Measurements from ENCODE around the gene CABP1. TPM values are rescaled to one million over a fixed set of nuclear protein-coding genes. Genes with fewer than 3 reads are reported as not detected.
"Not testable (repeated sequence)": the region's sequence is repeated elsewhere in the genome, so short reads cannot be mapped to it uniquely, and the experiment has no call there.

The CABP1 gene
- not detected in 2 replicates for total RNA-seq (2014; rRNA removed; shearing (Covaris generic))

DNA sequence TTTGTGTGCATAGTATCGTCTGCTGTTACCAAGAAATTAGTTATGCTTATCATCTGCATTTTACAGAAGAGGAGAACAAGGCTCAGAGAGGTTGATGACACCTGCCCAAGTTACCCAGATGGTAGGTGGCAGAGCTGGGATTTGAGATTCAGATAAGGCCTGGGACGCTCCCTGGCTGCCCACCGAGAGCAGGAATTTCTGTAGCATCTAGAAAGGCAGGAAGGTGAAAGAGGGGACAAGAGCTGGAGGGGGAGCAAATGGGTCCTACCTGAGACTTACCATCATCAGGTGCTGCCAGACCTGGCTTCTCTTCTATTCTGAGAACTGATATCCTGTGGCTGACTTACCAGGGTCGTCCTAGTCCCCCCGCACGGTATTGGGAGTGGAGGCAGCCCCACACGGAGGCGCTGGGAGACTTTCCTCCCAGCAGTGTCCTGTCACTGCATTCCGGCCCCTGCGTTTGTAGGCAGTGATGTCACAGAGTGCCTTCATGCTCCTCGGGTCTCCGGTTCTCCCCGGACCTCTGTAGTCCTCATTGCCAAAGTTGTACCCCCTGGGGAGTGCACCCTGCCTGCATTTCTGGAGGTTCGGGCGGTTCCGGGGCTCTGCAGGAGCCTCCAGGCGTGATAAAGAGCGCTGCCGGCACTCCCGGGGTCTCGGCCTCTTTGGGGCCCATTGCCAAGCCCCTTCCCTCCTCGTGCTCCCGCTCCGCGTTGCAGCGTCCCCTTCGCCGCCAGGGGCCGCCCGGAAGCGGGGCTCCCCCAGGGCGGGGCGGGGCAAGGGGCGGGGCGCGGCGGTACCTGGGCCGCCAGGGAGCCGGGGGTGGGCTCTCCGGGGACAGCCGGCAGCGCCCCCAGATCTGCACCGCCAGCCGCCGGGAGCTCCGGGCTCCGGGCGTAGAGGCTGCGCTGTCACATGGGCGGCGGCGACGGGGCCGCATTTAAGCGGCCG is at the start of gene CABP1:
Gene CABP1, plus strand, starts transcription at position 856 of the 951 bp plus-strand sequence. Its CDS starts 60 bp downstream, at position 916.
- no peak within 1 kb of the TSS for H3K27ac ChIP-seq
- DNase-seq (ENCODE audit: low read depth in 1 of 2, low spot score in 2 of 2), result no peak
- peaks cover 16% of the 10 kb centered on the region for H3K4me1 ChIP-seq (replicated peaks)
- no peaks in the 10 kb centered on the region for H3K9me3 ChIP-seq (replicated peaks)
- no peaks in the 10 kb centered on the region for H3K36me3 ChIP-seq
- peak within 1 kb of the TSS; percentile 28 for H3K4me3 ChIP-seq
- peaks cover 46% of the 10 kb centered on the region for H3K27me3 ChIP-seq (replicated peaks)

DNA sequence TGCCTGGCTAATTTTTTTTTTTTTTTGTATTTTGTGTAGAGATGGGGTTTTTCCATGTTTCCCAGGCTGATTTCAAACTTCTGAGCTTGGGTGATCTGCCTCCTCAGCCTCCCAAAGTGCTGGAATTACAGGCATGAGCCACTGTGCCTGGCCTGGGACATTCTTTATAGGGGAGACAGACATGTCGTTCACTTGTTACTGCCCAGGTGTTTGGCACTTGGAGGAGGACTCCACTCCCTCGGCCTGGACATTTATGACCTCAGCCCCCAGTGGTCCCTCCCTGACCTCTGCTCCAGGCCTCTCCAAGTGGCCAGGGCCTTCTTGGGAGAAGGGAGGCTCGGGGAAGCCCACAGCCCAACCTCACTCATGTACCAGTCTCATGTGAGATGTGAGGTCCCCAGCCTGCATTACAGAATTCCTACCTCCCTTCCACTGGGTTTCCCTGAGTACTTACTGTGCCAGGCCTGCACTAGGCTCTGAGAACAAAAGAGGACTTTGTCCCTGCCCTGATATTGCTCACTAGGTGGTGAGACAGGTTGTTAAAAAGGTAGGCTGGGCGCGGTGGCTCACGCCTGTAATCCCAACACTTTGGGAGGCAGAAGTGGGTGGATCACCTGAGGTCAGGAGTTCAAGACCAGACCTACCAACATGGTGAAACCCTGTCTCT is 49.6 kb upstream of the CABP1 start:
- Histone ChIP-seq H3K36me3 (no peaks in the 10 kb centered on the region), H3K27ac (no peak overlapping the region), H3K9me3 (replicated peaks) (no peaks in the 10 kb centered on the region), H3K27me3 (replicated peaks) (no peaks in the 10 kb centered on the region), H3K4me3 (no peak overlapping the region), H3K4me1 (replicated peaks) (no peaks in the 10 kb centered on the region)
- DNase-seq (ENCODE audit: low read depth in 1 of 2, low spot score in 2 of 2), result no peak

DNA sequence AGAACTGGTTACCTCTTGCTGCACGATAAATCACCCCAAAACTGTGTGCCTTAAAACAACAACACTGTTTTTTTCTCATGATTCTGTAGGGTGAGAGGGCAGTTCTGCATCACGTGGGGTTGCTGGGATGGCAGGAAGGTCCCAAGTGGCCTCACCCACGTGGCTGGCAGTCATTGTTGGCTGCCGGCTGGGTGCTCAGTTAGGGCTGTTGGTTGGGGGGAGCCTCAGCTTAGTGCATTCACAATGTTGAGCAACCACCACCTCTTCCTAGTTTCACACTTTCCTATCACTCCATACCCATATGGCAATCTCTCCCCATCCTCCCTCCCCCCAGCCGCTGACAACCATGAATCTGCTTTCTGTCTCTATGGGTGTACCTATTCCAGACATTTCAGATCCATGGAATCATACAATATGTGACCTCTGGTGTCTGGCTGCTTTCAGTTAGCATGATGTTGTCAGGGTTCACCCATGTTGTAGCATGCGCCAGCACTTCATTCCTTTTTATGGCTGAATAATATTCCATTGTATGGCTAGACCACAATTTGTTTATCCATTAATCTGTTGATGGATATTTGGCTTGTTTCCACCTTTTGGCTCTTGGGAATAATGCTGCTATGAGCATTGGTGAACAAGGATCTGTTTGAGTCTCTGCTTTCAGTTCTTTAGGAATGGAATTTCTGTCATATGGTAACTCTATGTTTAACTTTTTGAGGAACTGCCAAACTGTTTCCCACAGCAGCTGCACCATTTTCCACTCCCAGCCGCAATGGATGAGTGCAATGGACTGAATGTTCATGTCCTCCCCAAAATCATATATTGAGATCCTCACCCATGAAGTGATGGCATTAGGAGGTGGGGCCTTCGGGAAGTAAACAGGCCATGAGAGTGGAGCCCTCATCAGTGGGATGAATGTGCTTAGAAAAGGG is 48.0 kb upstream of the CABP1 start:
- Histone ChIP-seq H3K36me3 (no peaks in the 10 kb centered on the region), H3K27me3 (replicated peaks) (no peaks in the 10 kb centered on the region), H3K9me3 (replicated peaks) (no peaks in the 10 kb centered on the region), H3K4me3 (no peak overlapping the region), H3K27ac (no peak overlapping the region), H3K4me1 (replicated peaks) (no peaks in the 10 kb centered on the region)
- DNase-seq (ENCODE audit: low read depth in 1 of 2, low spot score in 2 of 2), result no peak

DNA sequence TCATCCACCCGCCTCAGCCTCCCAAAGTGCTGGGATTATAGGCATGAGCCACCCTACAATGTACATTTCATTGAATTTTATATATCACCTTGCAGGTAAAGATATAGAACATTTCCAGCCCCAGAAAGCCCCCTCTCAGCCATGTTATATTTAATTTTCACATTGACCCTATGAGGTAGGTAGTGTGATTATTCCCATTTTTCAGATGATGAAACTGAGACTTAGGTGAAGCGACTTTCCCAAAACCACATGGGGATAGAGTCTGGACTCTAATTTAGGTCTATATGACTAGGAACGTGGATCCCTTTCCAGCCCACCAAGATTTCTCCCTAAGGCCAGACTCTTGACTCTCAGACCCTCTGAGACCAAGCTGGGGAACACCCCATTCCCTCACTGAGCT is 43.5 kb upstream of the CABP1 start:
- Histone ChIP-seq H3K27ac (no peak overlapping the region), H3K9me3 (replicated peaks) (no peaks in the 10 kb centered on the region), H3K4me1 (replicated peaks) (peaks cover 7% of the 10 kb centered on the region), H3K4me3 (no peak overlapping the region), H3K36me3 (no peaks in the 10 kb centered on the region), H3K27me3 (replicated peaks) (no peaks in the 10 kb centered on the region)
- DNase-seq (ENCODE audit: low read depth in 1 of 2, low spot score in 2 of 2), result no peak

DNA sequence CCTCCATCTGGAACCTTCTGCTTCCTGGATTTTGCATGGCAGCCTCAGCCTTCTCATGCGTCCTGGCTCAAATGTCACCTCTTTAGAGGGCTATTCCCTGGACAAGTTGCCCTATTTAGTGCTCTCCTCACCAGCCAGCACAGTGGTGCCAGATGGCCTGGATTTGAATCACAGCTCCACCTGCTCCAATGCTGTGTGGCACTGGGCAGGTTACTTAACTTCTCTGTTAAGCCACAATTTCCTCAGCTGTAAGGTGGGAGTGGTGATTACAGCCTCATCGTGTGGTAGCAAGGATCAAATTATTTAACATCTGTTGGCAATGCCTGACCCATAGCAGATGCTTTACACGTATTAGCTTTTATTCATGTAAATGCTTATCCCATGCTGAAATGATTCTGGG is 42.6 kb upstream of the CABP1 start:
- Histone ChIP-seq H3K4me1 (replicated peaks) (peaks cover 7% of the 10 kb centered on the region), H3K36me3 (no peaks in the 10 kb centered on the region), H3K27me3 (replicated peaks) (no peaks in the 10 kb centered on the region), H3K9me3 (replicated peaks) (no peaks in the 10 kb centered on the region), H3K4me3 (no peak overlapping the region), H3K27ac (no peak overlapping the region)
- DNase-seq (ENCODE audit: low read depth in 1 of 2, low spot score in 2 of 2), result no peak

DNA sequence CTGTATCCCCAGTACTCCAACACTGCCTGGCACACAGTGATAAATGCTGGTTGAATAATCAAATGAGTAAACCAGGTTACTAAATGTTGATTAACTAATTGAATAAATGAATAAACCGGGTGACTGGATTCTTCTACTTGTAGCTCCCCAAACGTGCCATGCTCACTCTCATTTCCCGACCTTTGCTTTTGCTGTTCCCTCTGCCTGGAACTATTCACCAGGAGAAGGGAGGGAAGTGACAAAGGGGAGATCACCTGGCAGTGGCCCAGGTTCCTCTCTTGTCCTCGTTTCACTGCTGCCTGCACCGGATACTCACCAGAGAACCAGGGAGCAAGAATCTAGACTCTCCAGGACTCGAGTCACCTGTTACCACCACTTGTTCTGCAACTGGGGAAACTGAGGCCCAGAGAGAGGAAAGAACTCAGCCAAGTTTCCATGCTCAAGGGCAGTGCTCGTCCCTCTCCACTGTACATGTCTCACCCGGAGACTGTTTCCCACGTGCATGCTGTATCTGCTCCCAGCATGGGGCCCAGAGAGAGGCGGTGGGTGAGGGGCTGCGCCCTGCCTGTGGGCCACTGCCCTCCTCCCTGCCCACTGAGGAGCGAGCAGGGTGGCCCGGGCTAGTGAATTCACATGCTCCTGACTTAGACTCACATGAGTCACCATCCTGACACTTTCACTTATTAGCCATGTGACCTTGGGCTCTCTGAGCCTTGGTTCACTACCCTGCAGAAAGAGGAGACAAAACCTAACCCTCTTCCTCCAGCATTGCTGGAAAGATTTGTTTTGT is 41.6 kb upstream of the CABP1 start:
- Histone ChIP-seq H3K27me3 (replicated peaks) (no peaks in the 10 kb centered on the region), H3K4me1 (replicated peaks) (peaks cover 7% of the 10 kb centered on the region), H3K36me3 (no peaks in the 10 kb centered on the region), H3K27ac (no peak overlapping the region), H3K9me3 (replicated peaks) (no peaks in the 10 kb centered on the region), H3K4me3 (no peak overlapping the region)
- DNase-seq (ENCODE audit: low read depth in 1 of 2, low spot score in 2 of 2), result peak; percentile 46 to 53

DNA sequence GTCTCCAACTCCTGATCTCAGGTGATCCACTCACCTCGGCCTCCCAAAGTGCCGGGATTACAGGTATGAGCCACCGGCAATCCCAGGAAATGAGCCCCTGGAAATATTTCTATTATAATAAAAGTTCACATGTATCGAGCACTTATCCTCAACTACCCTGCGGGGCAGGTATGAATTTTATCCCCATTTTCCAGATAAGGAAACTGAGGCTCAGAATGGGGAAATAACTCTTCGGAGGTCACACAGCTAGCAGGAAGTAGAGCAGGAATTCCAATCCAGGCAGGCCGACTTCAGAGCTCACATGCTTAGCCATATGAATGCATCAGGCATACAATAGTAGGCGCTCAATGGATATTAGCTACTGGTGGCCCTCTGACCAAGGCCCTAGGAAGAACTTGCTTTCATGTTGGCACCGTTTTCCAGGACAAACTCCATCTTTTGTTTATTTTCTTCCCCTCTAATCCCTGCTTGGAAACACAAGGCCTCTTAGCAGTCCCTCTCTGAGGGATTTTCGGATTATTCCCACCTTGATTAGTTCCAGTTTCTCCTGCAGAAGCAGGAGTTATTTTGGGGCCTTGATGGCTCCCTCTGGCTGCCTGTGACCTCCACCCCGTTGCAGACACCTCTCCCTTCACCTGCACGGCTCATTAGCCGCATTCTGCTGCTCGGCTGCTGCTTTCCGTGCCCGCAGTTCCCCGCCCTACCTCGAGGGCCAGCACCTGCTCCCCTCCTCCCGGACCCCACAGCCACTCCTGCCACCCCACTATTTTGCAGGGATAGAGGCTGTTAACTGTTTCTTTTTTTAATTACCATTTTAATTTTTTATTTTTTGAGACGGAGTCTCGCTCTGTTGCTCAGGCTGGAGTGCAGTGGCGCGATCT is 40.5 kb upstream of the CABP1 start:
- H3K4me1 ChIP-seq (replicated peaks), result peaks cover 7% of the 10 kb centered on the region
- H3K4me3 ChIP-seq, result no peak overlapping the region
- no peaks in the 10 kb centered on the region for H3K36me3 ChIP-seq
- no peak overlapping the region for H3K27ac ChIP-seq
- H3K27me3 ChIP-seq (replicated peaks), result no peaks in the 10 kb centered on the region
- no peak for DNase-seq (ENCODE audit: low read depth in 1 of 2, low spot score in 2 of 2)
- H3K9me3 ChIP-seq (replicated peaks), result no peaks in the 10 kb centered on the region

DNA sequence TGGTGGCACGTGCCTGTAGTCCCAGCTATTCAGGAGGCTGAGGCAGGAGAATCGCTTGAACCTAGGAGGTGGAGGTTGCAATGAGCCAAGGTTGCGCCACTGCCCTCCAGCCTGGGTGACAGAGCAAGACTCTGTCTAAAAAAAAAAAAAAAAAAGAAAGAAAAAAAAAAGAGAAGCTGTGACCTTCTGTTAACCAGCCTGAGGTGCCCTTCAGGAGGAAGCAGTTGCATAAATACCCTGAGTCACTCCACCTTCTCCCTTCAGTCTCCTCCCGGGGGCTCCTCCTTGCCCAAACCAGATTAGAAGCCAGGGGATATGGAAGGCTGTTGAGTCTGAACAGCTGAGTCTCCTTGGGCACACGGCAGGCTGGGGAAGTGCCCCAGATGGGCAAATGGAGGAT is 38.0 kb upstream of the CABP1 start:
- H3K4me3 ChIP-seq; H3K36me3 ChIP-seq; H3K27me3 ChIP-seq (replicated peaks); DNase-seq (ENCODE audit: low read depth in 1 of 2, low spot score in 2 of 2); H3K27ac ChIP-seq; H3K9me3 ChIP-seq (replicated peaks); H3K4me1 ChIP-seq (replicated peaks): not testable (repeated sequence)

DNA sequence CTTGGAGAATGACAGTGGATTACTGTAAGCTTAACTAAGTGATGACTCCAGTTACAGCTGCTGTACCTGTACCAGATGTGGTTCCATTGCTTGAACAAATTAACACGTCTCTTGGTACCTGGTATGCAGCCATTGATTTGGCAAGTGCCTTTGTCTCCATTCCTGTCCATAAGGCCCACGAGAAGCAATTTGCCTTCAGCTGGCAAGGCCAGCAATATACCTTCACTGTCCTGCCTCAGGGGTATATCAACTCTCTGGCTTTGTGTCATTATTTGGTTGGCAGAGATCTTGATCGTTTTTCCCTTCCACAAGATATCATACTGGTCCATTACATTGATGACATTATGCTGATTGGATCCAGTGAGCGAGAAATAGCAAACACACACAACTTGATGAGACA is 29.9 kb upstream of the CABP1 start:
- no peaks in the 10 kb centered on the region for H3K36me3 ChIP-seq
- no peaks in the 10 kb centered on the region for H3K9me3 ChIP-seq (replicated peaks)
- no peak overlapping the region for H3K4me3 ChIP-seq
- H3K4me1 ChIP-seq (replicated peaks), result no peaks in the 10 kb centered on the region
- DNase-seq (ENCODE audit: low read depth in 1 of 2, low spot score in 2 of 2), result no peak
- no peak overlapping the region for H3K27ac ChIP-seq
- peaks cover 3% of the 10 kb centered on the region for H3K27me3 ChIP-seq (replicated peaks)

DNA sequence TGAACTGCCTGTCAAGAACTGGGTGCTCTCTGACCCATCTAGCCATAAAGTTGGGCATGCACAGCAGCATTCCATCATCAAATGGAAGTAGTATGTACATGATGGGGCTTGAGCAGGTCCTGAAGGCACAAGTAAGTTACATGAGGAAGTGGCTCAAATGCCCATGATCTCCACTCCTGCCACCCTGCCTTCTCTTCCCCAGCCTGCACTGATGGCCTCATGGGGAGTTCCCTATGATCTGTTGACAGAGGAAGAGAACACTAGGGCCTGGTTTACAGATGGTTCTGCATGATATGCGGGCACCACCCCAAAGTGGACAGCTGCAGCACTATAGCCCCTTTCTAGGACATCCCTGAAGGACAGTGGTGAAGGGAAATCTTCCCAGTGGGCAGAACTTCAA is 28.9 kb upstream of the CABP1 start:
- H3K27me3 ChIP-seq (replicated peaks); H3K4me1 ChIP-seq (replicated peaks); H3K9me3 ChIP-seq (replicated peaks); H3K4me3 ChIP-seq; H3K27ac ChIP-seq; DNase-seq (ENCODE audit: low read depth in 1 of 2, low spot score in 2 of 2); H3K36me3 ChIP-seq: not testable (repeated sequence)

DNA sequence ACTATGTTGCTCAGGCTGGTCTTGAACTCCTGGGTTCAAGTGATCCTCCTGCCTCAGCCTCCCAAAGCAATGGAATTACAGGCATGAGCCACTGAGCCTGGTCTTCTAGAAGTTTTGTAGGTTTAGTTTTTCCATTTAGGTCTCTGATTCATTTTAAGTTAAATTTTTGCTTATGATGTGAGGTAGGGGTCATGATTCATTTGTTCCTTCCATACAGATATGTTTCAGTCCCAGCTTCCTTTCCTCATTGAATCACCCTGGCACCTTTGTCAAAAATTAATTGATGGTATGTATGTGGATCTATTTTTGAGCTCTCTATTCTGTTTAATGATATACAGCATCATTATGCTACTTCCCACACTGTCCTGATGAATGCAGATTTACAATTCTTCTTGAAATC is 25.6 kb upstream of the CABP1 start:
- 0 out of 2 replicates have a peak, but pooled peaks cover 1% of the 10 kb centered on the region for H3K27me3 ChIP-seq (replicated peaks)
- H3K36me3 ChIP-seq, result no peaks in the 10 kb centered on the region
- no peaks in the 10 kb centered on the region for H3K4me1 ChIP-seq (replicated peaks)
- no peaks in the 10 kb centered on the region for H3K9me3 ChIP-seq (replicated peaks)
- H3K27ac ChIP-seq, result no peak overlapping the region
- no peak for DNase-seq (ENCODE audit: low read depth in 1 of 2, low spot score in 2 of 2)
- no peak overlapping the region for H3K4me3 ChIP-seq

DNA sequence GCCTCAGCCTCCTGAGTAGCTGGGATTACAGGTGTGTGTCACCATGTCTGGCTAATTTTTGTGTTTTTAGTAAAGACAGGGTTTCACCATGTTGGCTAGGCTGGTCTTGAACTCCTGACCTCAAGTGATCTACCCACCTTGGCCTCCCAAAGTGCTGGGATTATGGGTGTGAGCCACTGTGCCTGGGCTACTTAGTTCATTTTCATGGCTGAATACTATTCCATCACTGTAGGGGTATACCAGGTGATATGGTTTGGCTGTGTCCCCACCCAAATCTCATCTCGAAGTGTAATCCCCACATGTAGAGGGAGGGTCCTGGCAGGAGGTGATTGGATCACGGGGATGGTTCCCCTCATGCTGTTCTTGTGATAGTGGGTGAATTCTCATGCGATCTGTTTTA is 23.2 kb upstream of the CABP1 start:
- not testable (repeated sequence) for H3K36me3 ChIP-seq; H3K27ac ChIP-seq; H3K4me3 ChIP-seq; H3K27me3 ChIP-seq (replicated peaks); DNase-seq (ENCODE audit: low read depth in 1 of 2, low spot score in 2 of 2); H3K4me1 ChIP-seq (replicated peaks); H3K9me3 ChIP-seq (replicated peaks)

Data from SJSA1 (cell line).